ENCODE data around the gene RBFOX1.

GRCh38 chr16:7555459-7555858 lies 222.8 kb downstream of the RBFOX1 start:
- TF ChIP-seq CTCF (IDR thresholded peaks at IDR 0.05) (no peak), POLR2A (IDR thresholded peaks at IDR 0.05; ENCODE audit: low read depth) (no peak), EP300 (IDR thresholded peaks at IDR 0.05) (no peak), POLR2AphosphoS5 (IDR thresholded peaks at IDR 0.05) (no peak)
